Measurements from ENCODE around the gene SH2D7. TPM values are rescaled to one million over a fixed set of nuclear protein-coding genes. Genes with fewer than 3 reads are reported as not detected.

The SH2D7 gene
- total RNA-seq, 1 experiment from 2014 or later: not detected

- TF ChIP-seq GTF2I (CRISPR knock-in tag; conservative IDR thresholded peaks at IDR 0.05): no peak
- no peak for TF ChIP-seq ZNF138 (CRISPR knock-in tag; conservative IDR thresholded peaks at IDR 0.05)
- TF ChIP-seq, protein P1, sequence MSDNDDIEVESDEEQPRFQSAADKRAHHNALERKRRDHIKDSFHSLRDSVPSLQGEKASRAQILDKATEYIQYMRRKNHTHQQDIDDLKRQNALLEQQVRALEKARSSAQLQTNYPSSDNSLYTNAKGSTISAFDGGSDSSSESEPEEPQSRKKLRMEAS (CRISPR knock-in tag; IDR thresholded peaks at IDR 0.05): no peak
- TF ChIP-seq ZNF219 (CRISPR knock-in tag; IDR thresholded peaks at IDR 0.05; ENCODE audit: borderline replicate concordance): no peak
- no peak for TF ChIP-seq PREB (CRISPR knock-in tag; IDR thresholded peaks at IDR 0.05; ENCODE audit: borderline replicate concordance)
- TF ChIP-seq TEAD4 (CRISPR knock-in tag; IDR thresholded peaks at IDR 0.05): no peak
- TF ChIP-seq ZNF671 (CRISPR knock-in tag; IDR thresholded peaks at IDR 0.05): no peak
- TF ChIP-seq ZNF232 (CRISPR knock-in tag; IDR thresholded peaks at IDR 0.05): no peak
- no peak for TF ChIP-seq ATF1 (CRISPR knock-in tag; IDR thresholded peaks at IDR 0.05)
- TF ChIP-seq EMX1 (CRISPR knock-in tag; IDR thresholded peaks at IDR 0.05): no peak
- TF ChIP-seq USF2 (CRISPR knock-in tag; IDR thresholded peaks at IDR 0.05): no peak
- no peak for TF ChIP-seq IRF2 (CRISPR knock-in tag; IDR thresholded peaks at IDR 0.05; ENCODE audit: borderline replicate concordance, low read depth)
- no peak for TF ChIP-seq CREB1 (CRISPR knock-in tag; IDR thresholded peaks at IDR 0.05)
- TF ChIP-seq NFE2L1 (CRISPR knock-in tag; IDR thresholded peaks at IDR 0.05): no peak
- TF ChIP-seq ATF6 (CRISPR knock-in tag; IDR thresholded peaks at IDR 0.05): no peak
- TF ChIP-seq ZNF425 (CRISPR knock-in tag; conservative IDR thresholded peaks at IDR 0.05): no peak
- TF ChIP-seq MXD4 (CRISPR knock-in tag; IDR thresholded peaks at IDR 0.05; ENCODE audit: borderline replicate concordance): no peak
- TF ChIP-seq, protein P2, sequence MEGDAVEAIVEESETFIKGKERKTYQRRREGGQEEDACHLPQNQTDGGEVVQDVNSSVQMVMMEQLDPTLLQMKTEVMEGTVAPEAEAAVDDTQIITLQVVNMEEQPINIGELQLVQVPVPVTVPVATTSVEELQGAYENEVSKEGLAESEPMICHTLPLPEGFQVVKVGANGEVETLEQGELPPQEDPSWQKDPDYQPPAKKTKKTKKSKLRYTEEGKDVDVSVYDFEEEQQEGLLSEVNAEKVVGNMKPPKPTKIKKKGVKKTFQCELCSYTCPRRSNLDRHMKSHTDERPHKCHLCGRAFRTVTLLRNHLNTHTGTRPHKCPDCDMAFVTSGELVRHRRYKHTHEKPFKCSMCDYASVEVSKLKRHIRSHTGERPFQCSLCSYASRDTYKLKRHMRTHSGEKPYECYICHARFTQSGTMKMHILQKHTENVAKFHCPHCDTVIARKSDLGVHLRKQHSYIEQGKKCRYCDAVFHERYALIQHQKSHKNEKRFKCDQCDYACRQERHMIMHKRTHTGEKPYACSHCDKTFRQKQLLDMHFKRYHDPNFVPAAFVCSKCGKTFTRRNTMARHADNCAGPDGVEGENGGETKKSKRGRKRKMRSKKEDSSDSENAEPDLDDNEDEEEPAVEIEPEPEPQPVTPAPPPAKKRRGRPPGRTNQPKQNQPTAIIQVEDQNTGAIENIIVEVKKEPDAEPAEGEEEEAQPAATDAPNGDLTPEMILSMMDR (IDR thresholded peaks at IDR 0.05): no peak
- no peak for DNase-seq (ENCODE audit: low spot score)
- Mint-ChIP-seq H3K36me3 (peaks cover 9% of the 10 kb centered on the region; the same call in 1 of the 2 replicates), H3K4me1 (peaks cover 7% of the 10 kb centered on the region), H3K27ac (no peak overlapping the region), H3K27me3 (ENCODE audit: low read depth) (no peaks in the 10 kb centered on the region), H3K4me3 (no peak overlapping the region), H3K9me3 (no peaks in the 10 kb centered on the region)
- POLR2A ChIA-PET: no interaction called here
- ATAC-seq: no peak
- CTCF ChIA-PET: interaction anchor here (1.0 to 4.5 kb wide), 43 partner anchors 11 to 456 kb away, joined by 3 to 91 read pairs (median 9); partner anchors contain the start of genes ACSBG1, CHRNA5, CIB2 and IDH3A
These were observed 16.8 kb downstream of the SH2D7 start for GRCh38 chr15:78109156-78109555.

GRCh38 chr15:78110096-78110495 is 17.7 kb downstream of the SH2D7 start:
- Mint-ChIP-seq H3K9me3 (no peaks in the 10 kb centered on the region), H3K4me3 (no peak overlapping the region), H3K36me3 (peaks cover 4% of the 10 kb centered on the region; the same call in 1 of the 2 replicates), H3K27me3 (ENCODE audit: low read depth) (no peaks in the 10 kb centered on the region), H3K4me1 (peaks cover 7% of the 10 kb centered on the region), H3K27ac (peak overlapping the region; percentile 64; the same call in 1 of the 2 replicates)
- ChIA-PET POLR2A (no interaction called here), CTCF (interaction anchor here (0.7 to 5.2 kb wide), 6 partner anchors 12 to 150 kb away, joined by 3 to 91 read pairs (median 30); no protein-coding TSS in a partner anchor)
- DNase-seq (ENCODE audit: low spot score): no peak
- no peak for ATAC-seq
- no peak for TF ChIP-seq SMAD4 (CRISPR knock-in tag; IDR thresholded peaks at IDR 0.05)
- no peak for TF ChIP-seq GABPB1 (CRISPR knock-in tag; IDR thresholded peaks at IDR 0.05)
- TF ChIP-seq, protein P3, sequence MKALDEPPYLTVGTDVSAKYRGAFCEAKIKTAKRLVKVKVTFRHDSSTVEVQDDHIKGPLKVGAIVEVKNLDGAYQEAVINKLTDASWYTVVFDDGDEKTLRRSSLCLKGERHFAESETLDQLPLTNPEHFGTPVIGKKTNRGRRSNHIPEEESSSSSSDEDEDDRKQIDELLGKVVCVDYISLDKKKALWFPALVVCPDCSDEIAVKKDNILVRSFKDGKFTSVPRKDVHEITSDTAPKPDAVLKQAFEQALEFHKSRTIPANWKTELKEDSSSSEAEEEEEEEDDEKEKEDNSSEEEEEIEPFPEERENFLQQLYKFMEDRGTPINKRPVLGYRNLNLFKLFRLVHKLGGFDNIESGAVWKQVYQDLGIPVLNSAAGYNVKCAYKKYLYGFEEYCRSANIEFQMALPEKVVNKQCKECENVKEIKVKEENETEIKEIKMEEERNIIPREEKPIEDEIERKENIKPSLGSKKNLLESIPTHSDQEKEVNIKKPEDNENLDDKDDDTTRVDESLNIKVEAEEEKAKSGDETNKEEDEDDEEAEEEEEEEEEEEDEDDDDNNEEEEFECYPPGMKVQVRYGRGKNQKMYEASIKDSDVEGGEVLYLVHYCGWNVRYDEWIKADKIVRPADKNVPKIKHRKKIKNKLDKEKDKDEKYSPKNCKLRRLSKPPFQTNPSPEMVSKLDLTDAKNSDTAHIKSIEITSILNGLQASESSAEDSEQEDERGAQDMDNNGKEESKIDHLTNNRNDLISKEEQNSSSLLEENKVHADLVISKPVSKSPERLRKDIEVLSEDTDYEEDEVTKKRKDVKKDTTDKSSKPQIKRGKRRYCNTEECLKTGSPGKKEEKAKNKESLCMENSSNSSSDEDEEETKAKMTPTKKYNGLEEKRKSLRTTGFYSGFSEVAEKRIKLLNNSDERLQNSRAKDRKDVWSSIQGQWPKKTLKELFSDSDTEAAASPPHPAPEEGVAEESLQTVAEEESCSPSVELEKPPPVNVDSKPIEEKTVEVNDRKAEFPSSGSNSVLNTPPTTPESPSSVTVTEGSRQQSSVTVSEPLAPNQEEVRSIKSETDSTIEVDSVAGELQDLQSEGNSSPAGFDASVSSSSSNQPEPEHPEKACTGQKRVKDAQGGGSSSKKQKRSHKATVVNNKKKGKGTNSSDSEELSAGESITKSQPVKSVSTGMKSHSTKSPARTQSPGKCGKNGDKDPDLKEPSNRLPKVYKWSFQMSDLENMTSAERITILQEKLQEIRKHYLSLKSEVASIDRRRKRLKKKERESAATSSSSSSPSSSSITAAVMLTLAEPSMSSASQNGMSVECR (CRISPR knock-in tag; IDR thresholded peaks at IDR 0.05; ENCODE audit: borderline replicate concordance): no peak
- no peak for TF ChIP-seq CBFB (CRISPR knock-in tag; IDR thresholded peaks at IDR 0.05; ENCODE audit: low read depth)
- TF ChIP-seq KAT7 (CRISPR knock-in tag; IDR thresholded peaks at IDR 0.05; ENCODE audit: borderline replicate concordance): no peak
